T47D (cell line): ENCODE measurements around the gene FOSL1.

Source experiments
- DNase-seq, 2 experiments: peaks; one replicate each; pipeline versions ENCODE4 v3.0.0 to v3.0.0-alpha.2; 2011 to 2012; ENCODE audit warnings: low read depth in 1 of 2, low spot score in 1 of 2
- JUND ChIP-seq: IDR thresholded peaks from 2 replicates; pipeline ENCODE4 v1.6.1; 2012; ENCODE audit warnings: low read depth
- in situ Hi-C: cut with HindIII; loops from 2 replicates; pipeline ENCODE4 v1.10.0; 2016; ENCODE audit warnings: low sequenced_read_pairs, low pct_unique_long_range_greater_than_20kb

FOSL1 gene

GRCh38 chr11:65917434-65918210 is 17.4 kb upstream of the FOSL1 start:
- no peak for TF ChIP-seq JUND
- in situ Hi-C loops: no loop called here
- no peak for DNase-seq

DNA sequence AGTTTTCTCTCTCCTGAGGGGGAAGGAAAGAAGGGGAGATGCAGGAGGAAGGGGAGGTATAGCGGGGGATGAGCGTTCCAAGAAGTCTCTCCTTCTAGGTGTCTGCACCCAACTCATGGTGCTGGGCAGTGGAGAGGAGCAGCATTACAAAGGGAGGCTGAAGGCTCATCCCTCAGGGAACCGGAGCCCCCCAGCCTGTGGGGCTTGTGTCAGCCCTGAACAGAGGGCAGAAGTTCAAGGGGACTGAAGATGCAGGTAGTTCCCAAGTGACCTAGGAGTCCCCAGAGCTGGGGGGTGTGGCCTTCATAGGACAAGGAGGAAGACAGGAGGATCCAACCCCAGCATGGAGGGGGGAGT is 16.9 kb upstream of the FOSL1 start:
- TF ChIP-seq JUND: no peak
- no peak for DNase-seq
- in situ Hi-C loops: no loop called here

- in situ Hi-C loops: no loop called here
- TF ChIP-seq JUND: no peak
- no peak for DNase-seq
Observed at GRCh38 chr11:65916391-65916790, 16.2 kb upstream of the FOSL1 start.

- TF ChIP-seq JUND: no peak
- in situ Hi-C loops: no loop called here
- DNase-seq: no peak
Observed at GRCh38 chr11:65915821-65916251, 15.6 kb upstream of the FOSL1 start.

DNA sequence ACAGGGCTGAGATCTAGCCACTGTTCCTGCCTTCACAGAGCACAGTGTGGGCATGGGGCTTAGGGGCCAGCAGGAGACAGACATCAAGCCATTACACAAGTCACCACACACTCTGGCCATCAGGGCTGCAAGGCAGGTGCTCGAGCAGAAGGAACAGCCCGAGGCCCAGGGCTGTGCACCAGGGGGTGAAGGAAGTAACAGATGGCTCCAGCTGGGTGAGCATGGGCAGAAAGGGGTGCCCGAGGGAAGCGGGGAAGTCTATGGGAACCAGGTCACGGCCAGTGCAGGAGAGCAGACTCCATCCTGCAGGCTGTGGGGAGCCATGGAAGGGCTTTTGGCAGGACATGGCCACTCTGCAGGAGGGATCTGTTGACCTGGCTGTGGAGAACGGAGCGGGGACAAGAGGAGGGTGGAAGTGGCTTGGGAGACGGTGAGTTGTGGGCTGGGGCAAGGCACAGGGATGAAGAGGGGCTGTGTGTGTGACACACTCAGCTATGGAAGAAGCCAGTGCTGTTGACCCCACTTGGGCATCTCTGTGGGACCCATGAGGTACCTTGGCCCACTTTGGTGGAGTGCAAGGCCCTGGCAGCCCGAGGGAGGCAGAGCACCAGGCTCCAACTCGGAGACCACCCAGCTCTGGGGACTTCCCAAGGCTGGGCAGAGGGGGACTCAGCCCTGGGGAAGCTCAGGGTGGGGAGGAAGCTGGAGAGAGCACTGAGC is 15.1 kb upstream of the FOSL1 start:
- DNase-seq: no peak
- in situ Hi-C loops: no loop called here
- no peak for TF ChIP-seq JUND

- in situ Hi-C loops: no loop called here
- TF ChIP-seq JUND: no peak
- DNase-seq: no peak
Observed at GRCh38 chr11:65912845-65913244, 12.7 kb upstream of the FOSL1 start.

DNA sequence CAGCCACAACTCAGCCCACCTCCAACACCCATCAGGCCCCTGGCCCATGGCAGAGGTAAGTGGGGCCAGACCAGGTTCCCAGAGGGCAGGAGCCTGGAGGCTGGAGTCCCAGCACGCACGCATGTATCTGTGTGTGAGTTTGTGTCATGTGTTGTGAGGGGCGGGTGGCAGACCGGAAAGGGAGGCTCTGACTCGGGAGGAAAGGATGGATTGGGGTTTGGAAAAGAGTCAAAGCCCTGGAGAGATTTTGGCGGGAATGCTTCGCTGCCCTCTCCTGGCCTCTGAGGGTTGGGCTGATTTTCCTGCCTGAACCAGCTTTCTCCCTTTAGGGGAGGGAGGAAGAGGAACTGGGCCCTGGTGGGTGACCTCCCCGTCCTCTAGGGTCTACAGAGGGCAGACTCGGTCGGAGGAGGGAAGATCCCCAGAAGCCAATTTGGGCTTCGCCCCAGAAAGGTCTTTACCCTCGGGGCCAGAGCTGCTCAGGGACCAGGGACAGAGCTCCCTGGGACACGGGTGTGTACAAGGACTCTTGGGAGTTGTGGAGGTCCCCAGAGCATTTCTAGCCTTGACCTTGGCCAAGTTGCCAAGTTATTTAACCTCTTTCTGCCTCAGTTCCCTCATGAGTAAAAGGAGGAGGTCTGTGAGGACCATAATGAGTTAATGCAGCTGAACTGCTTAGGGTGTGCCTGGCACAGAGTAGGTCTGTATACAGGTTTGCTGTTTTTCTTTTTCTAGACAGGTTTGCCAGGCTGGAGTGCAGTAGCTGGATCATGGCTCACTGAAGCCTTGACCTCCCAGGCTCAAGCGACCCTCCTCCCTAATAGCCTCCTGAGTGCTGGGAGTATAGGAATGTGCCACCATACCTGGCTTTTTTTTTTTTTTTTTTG is 11.7 kb upstream of the FOSL1 start:
- peak in 1 of 2 experiments; percentile 78 for DNase-seq
- in situ Hi-C loops: no loop called here
- TF ChIP-seq JUND: no peak

- TF ChIP-seq JUND: no peak
- in situ Hi-C loops: no loop called here
- DNase-seq: no peak
Observed at GRCh38 chr11:65907878-65908277, 7.7 kb upstream of the FOSL1 start.

DNA sequence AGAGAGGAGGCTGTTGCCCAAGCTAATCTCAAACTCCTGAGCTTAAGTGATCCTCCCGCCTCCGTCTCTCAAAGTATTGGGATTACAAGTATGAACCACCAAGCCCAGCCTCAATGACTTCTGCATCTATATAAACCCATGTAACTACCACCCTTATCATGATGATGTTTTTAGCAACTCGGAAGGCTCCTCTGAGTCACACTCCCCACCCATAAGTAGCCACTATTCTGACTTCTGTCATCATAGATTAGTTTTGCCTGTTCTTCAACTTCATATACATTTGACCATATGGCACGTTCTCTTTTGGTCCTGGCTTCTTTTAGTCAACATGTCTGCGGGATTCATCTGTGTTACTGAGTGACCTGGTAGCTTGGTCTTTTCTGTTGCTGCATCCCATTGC is 6.4 kb upstream of the FOSL1 start:
- DNase-seq: no peak
- in situ Hi-C loops: no loop called here
- TF ChIP-seq JUND: no peak

DNA sequence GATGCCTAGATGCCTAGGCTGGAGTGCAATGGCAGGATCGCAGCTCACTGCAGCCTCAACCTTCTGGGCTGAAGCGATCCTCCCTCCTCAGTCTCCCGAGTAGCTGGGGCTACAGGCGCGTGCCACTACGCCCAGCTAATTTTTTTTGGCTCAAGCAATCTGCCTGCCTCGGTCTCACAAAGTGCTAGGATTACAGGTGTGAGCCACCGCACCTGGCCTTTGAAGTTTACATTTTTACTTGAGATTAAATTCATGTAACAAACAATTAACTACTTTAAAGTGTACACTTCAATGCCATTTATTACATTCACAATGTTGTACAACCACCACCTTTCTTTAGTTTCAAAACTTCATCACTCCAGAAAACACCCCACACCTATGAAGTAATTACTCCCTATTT is 3.5 kb upstream of the FOSL1 start:
- no peak for TF ChIP-seq JUND
- in situ Hi-C loops: no loop called here
- no peak for DNase-seq

DNA sequence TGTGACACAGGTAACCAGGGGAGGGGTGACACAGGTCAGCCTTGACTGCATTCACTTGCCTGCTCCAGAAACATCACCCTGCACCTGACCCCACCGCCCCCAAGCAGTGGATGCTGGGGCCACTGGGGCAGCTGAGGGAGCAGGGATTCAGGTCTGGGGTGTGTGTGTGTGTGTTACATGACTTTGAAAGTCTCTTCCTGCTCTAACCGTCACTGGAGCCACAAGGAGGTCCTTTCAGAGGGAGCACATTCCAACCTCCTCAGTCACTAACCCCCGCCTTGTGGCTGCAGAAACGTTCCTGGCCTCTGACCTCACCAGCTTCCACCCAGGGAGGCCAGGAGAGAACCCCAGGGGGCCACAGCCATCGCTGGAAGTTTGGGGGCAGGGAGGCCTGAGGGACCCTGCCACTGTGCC is 2.9 kb upstream of the FOSL1 start:
- in situ Hi-C loops: no loop called here
- no peak for DNase-seq
- TF ChIP-seq JUND: no peak

GRCh38 chr11:65900899-65901180 is 652 bp upstream of the FOSL1 start:
- TF ChIP-seq JUND: no peak
- in situ Hi-C loops: no loop called here
- no peak for DNase-seq
